Erythroblast (primary cell): ENCODE data around the gene TRAF3IP1.

Source experiments
- GATA1 ChIP-seq: IDR thresholded peaks from 2 replicates; pipeline ENCODE4 v1.6.1; 2011; ENCODE audit warnings: low read depth, mild to moderate bottlenecking, control low read depth, low read length, moderate library complexity
- POLR2A ChIP-seq: IDR thresholded peaks from 2 replicates; pipeline ENCODE4 v1.6.1; 2011; ENCODE audit warnings: mild to moderate bottlenecking, low read length

DNA sequence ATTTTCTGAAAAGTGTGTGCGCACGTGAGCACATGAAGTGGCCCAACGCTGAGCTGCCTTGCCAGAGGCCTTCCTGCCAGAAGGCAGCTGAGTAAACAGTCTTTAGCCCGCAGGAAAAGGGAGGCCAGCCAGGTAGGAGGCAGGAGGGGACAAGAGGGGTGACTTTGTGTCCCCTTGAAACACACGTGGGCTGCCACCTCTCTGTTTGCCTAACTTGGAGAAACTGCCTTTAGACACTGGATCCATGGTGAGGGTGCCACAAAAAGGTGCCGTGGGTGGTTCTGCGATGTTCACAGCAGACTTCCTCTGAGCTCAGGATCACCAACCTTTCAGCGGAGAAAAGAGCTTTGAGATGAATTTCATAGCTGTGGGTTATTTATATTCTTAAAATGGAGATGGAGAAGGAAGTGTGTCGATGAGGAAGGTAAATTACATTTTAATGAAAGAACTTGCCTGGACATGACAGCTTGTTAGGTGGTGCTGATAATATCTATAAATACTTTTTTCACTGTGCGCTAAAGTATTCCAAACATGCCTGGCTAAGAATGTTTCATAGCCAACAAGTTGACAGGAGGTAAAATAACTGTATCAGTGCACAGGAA is 69.8 kb downstream of the TRAF3IP1 start:
- TF ChIP-seq POLR2A (no peak), GATA1 (no peak)
